ENCODE measurements around the gene SAFB. TPM values are rescaled to one million over a fixed set of nuclear protein-coding genes. Genes with fewer than 3 reads are reported as not detected.

The SAFB gene
- total and polyA plus RNA-seq, 2 of the 13 experiments (the other 11 are each of a cell fraction or from before 2014, with no cell fraction given), result 21.0 to 28.4 TPM

GRCh38 chr19:5690125-5690954 is 67.5 kb downstream of the SAFB start, which contains the start of gene RPL36 (continued):
- TF ChIP-seq, protein P1, sequence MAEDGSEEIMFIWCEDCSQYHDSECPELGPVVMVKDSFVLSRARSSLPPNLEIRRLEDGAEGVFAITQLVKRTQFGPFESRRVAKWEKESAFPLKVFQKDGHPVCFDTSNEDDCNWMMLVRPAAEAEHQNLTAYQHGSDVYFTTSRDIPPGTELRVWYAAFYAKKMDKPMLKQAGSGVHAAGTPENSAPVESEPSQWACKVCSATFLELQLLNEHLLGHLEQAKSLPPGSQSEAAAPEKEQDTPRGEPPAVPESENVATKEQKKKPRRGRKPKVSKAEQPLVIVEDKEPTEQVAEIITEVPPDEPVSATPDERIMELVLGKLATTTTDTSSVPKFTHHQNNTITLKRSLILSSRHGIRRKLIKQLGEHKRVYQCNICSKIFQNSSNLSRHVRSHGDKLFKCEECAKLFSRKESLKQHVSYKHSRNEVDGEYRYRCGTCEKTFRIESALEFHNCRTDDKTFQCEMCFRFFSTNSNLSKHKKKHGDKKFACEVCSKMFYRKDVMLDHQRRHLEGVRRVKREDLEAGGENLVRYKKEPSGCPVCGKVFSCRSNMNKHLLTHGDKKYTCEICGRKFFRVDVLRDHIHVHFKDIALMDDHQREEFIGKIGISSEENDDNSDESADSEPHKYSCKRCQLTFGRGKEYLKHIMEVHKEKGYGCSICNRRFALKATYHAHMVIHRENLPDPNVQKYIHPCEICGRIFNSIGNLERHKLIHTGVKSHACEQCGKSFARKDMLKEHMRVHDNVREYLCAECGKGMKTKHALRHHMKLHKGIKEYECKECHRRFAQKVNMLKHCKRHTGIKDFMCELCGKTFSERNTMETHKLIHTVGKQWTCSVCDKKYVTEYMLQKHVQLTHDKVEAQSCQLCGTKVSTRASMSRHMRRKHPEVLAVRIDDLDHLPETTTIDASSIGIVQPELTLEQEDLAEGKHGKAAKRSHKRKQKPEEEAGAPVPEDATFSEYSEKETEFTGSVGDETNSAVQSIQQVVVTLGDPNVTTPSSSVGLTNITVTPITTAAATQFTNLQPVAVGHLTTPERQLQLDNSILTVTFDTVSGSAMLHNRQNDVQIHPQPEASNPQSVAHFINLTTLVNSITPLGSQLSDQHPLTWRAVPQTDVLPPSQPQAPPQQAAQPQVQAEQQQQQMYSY (CRISPR knock-in tag; IDR thresholded peaks at IDR 0.05), result 0 out of 2 replicates have a peak, but pooled peaks have one; percentile 42
- TF ChIP-seq MAFF (IDR thresholded peaks at IDR 0.05; ENCODE audit: low read depth, low read length) (no peak), KDM5A (IDR thresholded peaks at IDR 0.05; ENCODE audit: borderline replicate concordance, low read length) (peak; percentile 66; the same call in 1 of the 2 replicates), FOXA3 (CRISPR knock-in tag; IDR thresholded peaks at IDR 0.05) (peak; percentile 42; the same call in 1 of the 2 replicates), KDM1A (CRISPR knock-in tag; IDR thresholded peaks at IDR 0.05) (no peak), DPF2 (CRISPR knock-in tag; IDR thresholded peaks at IDR 0.05; ENCODE audit: borderline replicate concordance, low read depth) (peak; percentile 31; the same call in 1 of the 2 replicates), ZNF160 (CRISPR knock-in tag; IDR thresholded peaks at IDR 0.05) (no peak; the same call in 1 of the 2 replicates), GTF3A (CRISPR knock-in tag; conservative IDR thresholded peaks at IDR 0.05) (0 out of 2 replicates have a peak, but pooled peaks have one; percentile 80), GABPB1 (CRISPR knock-in tag; IDR thresholded peaks at IDR 0.05) (peak; percentile 94), ZNF230 (CRISPR knock-in tag; IDR thresholded peaks at IDR 0.05) (peak; percentile 95; the same call in 1 of the 2 replicates), ZNF264 (CRISPR knock-in tag; IDR thresholded peaks at IDR 0.05) (peak; percentile 51; the same call in 1 of the 2 replicates), U2AF1 (optimal IDR thresholded peaks at IDR 0.05; ENCODE audit: low read depth, low read length) (peak; percentile 85), SP4 (CRISPR knock-in tag; IDR thresholded peaks at IDR 0.05) (peak; percentile 90)
- TF ChIP-seq, protein P2, sequence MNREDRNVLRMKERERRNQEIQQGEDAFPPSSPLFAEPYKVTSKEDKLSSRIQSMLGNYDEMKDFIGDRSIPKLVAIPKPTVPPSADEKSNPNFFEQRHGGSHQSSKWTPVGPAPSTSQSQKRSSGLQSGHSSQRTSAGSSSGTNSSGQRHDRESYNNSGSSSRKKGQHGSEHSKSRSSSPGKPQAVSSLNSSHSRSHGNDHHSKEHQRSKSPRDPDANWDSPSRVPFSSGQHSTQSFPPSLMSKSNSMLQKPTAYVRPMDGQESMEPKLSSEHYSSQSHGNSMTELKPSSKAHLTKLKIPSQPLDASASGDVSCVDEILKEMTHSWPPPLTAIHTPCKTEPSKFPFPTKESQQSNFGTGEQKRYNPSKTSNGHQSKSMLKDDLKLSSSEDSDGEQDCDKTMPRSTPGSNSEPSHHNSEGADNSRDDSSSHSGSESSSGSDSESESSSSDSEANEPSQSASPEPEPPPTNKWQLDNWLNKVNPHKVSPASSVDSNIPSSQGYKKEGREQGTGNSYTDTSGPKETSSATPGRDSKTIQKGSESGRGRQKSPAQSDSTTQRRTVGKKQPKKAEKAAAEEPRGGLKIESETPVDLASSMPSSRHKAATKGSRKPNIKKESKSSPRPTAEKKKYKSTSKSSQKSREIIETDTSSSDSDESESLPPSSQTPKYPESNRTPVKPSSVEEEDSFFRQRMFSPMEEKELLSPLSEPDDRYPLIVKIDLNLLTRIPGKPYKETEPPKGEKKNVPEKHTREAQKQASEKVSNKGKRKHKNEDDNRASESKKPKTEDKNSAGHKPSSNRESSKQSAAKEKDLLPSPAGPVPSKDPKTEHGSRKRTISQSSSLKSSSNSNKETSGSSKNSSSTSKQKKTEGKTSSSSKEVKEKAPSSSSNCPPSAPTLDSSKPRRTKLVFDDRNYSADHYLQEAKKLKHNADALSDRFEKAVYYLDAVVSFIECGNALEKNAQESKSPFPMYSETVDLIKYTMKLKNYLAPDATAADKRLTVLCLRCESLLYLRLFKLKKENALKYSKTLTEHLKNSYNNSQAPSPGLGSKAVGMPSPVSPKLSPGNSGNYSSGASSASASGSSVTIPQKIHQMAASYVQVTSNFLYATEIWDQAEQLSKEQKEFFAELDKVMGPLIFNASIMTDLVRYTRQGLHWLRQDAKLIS (CRISPR knock-in tag; IDR thresholded peaks at IDR 0.05), result no peak; the same call in 1 of the 2 replicates
- TF ChIP-seq, protein P3, sequence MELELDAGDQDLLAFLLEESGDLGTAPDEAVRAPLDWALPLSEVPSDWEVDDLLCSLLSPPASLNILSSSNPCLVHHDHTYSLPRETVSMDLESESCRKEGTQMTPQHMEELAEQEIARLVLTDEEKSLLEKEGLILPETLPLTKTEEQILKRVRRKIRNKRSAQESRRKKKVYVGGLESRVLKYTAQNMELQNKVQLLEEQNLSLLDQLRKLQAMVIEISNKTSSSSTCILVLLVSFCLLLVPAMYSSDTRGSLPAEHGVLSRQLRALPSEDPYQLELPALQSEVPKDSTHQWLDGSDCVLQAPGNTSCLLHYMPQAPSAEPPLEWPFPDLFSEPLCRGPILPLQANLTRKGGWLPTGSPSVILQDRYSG (CRISPR knock-in tag; IDR thresholded peaks at IDR 0.05), result 0 out of 2 replicates have a peak, but pooled peaks have one; percentile 56
